ENCODE measurements around the gene CDK2AP2.

DNA sequence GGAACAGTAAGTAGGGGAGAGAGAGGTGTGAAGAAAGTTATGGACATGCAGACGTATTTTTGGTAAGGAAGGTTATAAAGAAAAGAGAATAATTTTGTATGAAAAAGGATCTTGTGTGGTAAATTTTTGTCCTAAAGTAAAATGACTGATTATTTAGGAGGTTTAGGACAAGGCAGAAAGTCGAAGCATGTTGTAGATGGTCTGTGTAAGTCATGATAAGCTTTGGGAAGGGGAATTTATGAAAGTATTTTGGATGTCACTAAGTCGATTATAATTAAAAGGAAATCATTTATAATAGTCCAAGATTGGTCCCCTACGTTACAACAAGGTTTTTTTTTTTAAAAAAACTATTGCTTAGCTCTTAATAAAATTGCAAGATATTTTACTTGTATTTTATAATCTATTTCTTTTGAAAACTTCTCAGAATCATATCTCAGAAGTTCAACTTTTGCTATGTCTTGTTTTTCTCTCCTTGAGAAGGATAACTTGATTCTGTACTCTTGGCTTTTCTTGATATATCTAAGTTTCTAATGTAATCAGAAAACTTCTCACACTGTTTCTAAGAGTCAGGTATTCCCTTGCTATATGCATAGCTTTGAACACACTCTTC is 26.2 kb upstream of the CDK2AP2 start:
- TF ChIP-seq, protein P1, sequence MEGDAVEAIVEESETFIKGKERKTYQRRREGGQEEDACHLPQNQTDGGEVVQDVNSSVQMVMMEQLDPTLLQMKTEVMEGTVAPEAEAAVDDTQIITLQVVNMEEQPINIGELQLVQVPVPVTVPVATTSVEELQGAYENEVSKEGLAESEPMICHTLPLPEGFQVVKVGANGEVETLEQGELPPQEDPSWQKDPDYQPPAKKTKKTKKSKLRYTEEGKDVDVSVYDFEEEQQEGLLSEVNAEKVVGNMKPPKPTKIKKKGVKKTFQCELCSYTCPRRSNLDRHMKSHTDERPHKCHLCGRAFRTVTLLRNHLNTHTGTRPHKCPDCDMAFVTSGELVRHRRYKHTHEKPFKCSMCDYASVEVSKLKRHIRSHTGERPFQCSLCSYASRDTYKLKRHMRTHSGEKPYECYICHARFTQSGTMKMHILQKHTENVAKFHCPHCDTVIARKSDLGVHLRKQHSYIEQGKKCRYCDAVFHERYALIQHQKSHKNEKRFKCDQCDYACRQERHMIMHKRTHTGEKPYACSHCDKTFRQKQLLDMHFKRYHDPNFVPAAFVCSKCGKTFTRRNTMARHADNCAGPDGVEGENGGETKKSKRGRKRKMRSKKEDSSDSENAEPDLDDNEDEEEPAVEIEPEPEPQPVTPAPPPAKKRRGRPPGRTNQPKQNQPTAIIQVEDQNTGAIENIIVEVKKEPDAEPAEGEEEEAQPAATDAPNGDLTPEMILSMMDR (IDR thresholded peaks at IDR 0.05) = no peak
- TF ChIP-seq POLR2A (IDR thresholded peaks at IDR 0.05) = no peak
